HCT116 (cell line): Measurements from ENCODE around the gene SLC12A1. TPM values are rescaled to one million over a fixed set of nuclear protein-coding genes. Genes with fewer than 3 reads are reported as not detected.

Source experiments
- ATAC-seq: fragments of 200-7000 bp; cut with Tn5 transposase; 2 replicates; pipeline ENCODE4 v1.9.1; 2020; ENCODE audit warnings: mild to moderate bottlenecking, moderate library complexity
- BruUV-seq: library from RNA; stranded (reverse); fragments of 400-500 nt; replicated peaks from 2 replicates; lab custom pipeline; 2021; lab: Mats Ljungman, UMichigan
- CTCF ChIA-PET: fragments of 300-600 bp; sonication (Branson Sonifier 250); formaldehyde crosslinking; loops from one replicate; lab custom pipeline; 2021; ENCODE audit warnings: antibody characterized with exemption; lab: Charles Lee
- POLR2A ChIA-PET: fragments of 300-600, 350-600 bp; sonication (Branson Sonifier 250); formaldehyde crosslinking; loops from one replicate; lab custom pipeline; 2021; ENCODE audit warnings: antibody characterized with exemption; lab: Charles Lee
- RAD21 ChIA-PET, 2 experiments: fragments of 300-600 bp; sonication (Branson Sonifier 250); formaldehyde crosslinking; loops; one replicate each; lab custom pipeline; 2023; ENCODE audit warnings: low total read pairs in 2 of 2; ENCODE audit not compliant: uncharacterized antibody in 2 of 2, unreplicated experiment in 2 of 2, low non-redundant PET in 1 of 2; lab: Charles Lee
- DNase-seq: peaks from one replicate; pipeline ENCODE4 v3.0.0-alpha.2; 2010; ENCODE audit warnings: low read depth, low spot score
- H2AFZ ChIP-seq: fragments of 200-600 bp; shearing (Covaris generic), sonication (generic); 2 replicates; pipeline ENCODE4 v1.6.1; 2017; ENCODE audit warnings: low read depth, mixed run types, mixed read lengths, antibody characterized with exemption, low read length; ENCODE audit not compliant: poor library complexity, severe bottlenecking
- H3K27ac ChIP-seq: 2 replicates; pipeline ENCODE4 v1.5.1; 2012; ENCODE audit warnings: low read depth, low read length
- H3K27me3 ChIP-seq: fragments of 200-600 bp; sonication (generic); 2 replicates; pipeline ENCODE4 v1.6.1; 2016; ENCODE audit warnings: mixed run types, low read length, mixed read lengths; ENCODE audit not compliant: insufficient read depth
- H3K36me3 ChIP-seq, 2 experiments: fragments of 200-500 bp in 1 of 2; fragments of 200-600 bp in 1 of 2; sonication (Bioruptor generic) in 1 of 2; sonication (generic) in 1 of 2; 2 replicates each; pipeline versions ENCODE4 v1.5.1 to v1.6.1; 2014 to 2016; ENCODE audit warnings: low read length in 2 of 2, inconsistent platforms in 1 of 2, mixed read lengths in 1 of 2, mixed run types in 1 of 2; ENCODE audit not compliant: insufficient read depth in 2 of 2, control insufficient read depth in 1 of 2
- H3K4me1 ChIP-seq, 2 experiments: fragments of 200-600 bp in 1 of 2; sonication (generic) in 1 of 2; 2 replicates each; pipeline versions ENCODE4 v1.5.1 to v1.6.1; 2012 to 2017; ENCODE audit warnings: low read length in 2 of 2, inconsistent platforms in 1 of 2, mild to moderate bottlenecking in 1 of 2, mixed read lengths in 1 of 2, mixed run types in 1 of 2, moderate library complexity in 1 of 2; ENCODE audit not compliant: insufficient read depth in 2 of 2, control insufficient read depth in 1 of 2
- H3K4me2 ChIP-seq: fragments of 200-600 bp; sonication (generic); 2 replicates; pipeline ENCODE4 v1.6.1; 2017; ENCODE audit warnings: mixed run types, low read length, mixed read lengths
- H3K4me3 ChIP-seq, 2 experiments: fragments of 200-600 bp in 1 of 2; sonication (generic) in 1 of 2; replicated peaks in 1 of 2; 2 replicates each; pipeline ENCODE4 v1.5.1; 2011 to 2016; ENCODE audit warnings: low read length in 2 of 2, control low read depth in 1 of 2, low read depth in 1 of 2, mild to moderate bottlenecking in 1 of 2, mixed read lengths in 1 of 2, mixed run types in 1 of 2
- H3K79me2 ChIP-seq: fragments of 200-600 bp; sonication (generic); 2 replicates; pipeline ENCODE4 v1.6.1; 2017; ENCODE audit warnings: mild to moderate bottlenecking, mixed run types, low read length, moderate library complexity, mixed read lengths; ENCODE audit not compliant: insufficient read depth
- H3K9ac ChIP-seq: fragments of 200-600 bp; sonication (generic); 2 replicates; pipeline ENCODE4 v1.6.1; 2016; ENCODE audit warnings: low read length, mixed read lengths
- H3K9me2 ChIP-seq: fragments of 200-600 bp; sonication (generic), shearing (Covaris generic); 2 replicates; pipeline ENCODE4 v1.6.1; 2017; ENCODE audit warnings: mixed run types, mild to moderate bottlenecking, moderate library complexity; ENCODE audit not compliant: insufficient read depth
- H3K9me3 ChIP-seq, 2 experiments: fragments of 200-500 bp in 1 of 2; fragments of 200-600 bp in 1 of 2; sonication (Bioruptor generic) in 1 of 2; sonication (generic) in 1 of 2; 2 replicates each; pipeline ENCODE4 v1.6.1; 2014 to 2017; ENCODE audit warnings: low read length in 2 of 2, mixed read lengths in 2 of 2, inconsistent platforms in 1 of 2, low read depth in 1 of 2, mild to moderate bottlenecking in 1 of 2, mixed run types in 1 of 2, moderate library complexity in 1 of 2; ENCODE audit not compliant: control insufficient read depth in 1 of 2, insufficient read depth in 1 of 2
- H4K20me1 ChIP-seq: fragments of 200-600 bp; sonication (generic), shearing (Covaris generic); 2 replicates; pipeline ENCODE4 v1.6.1; 2017; ENCODE audit warnings: mixed run types, mild to moderate bottlenecking, moderate library complexity; ENCODE audit not compliant: insufficient read depth
- CBX3 ChIP-seq: IDR thresholded peaks from 2 replicates; pipeline ENCODE4 v1.6.1; 2012; ENCODE audit warnings: low read depth
- CEBPB ChIP-seq: IDR thresholded peaks from 2 replicates; pipeline ENCODE4 v1.6.1; 2012; ENCODE audit warnings: low read depth
- EZH2 ChIP-seq: fragments of 200-600 bp; sonication (generic); IDR thresholded peaks from 2 replicates; pipeline ENCODE4 v1.6.1; 2017; ENCODE audit warnings: antibody characterized with exemption, mixed run types
- MAX ChIP-seq: IDR thresholded peaks from 2 replicates; pipeline ENCODE4 v1.6.1; 2012
- POLR2A ChIP-seq: IDR thresholded peaks from 2 replicates; pipeline ENCODE4 v1.7.0; 2011; ENCODE audit warnings: borderline replicate concordance; ENCODE audit not compliant: insufficient read depth, insufficient read length; ENCODE audit errors: extremely low read depth
- RAD21 ChIP-seq: IDR thresholded peaks from 2 replicates; pipeline ENCODE4 v1.6.1; 2012; ENCODE audit warnings: low read depth, mild to moderate bottlenecking
- REST ChIP-seq: IDR thresholded peaks from 2 replicates; pipeline ENCODE4 v1.6.1; 2012; ENCODE audit warnings: low read depth
- SIN3A ChIP-seq: IDR thresholded peaks from 2 replicates; pipeline ENCODE4 v1.6.1; 2012; ENCODE audit warnings: low read depth
- SP1 ChIP-seq: IDR thresholded peaks from 2 replicates; pipeline ENCODE4 v1.6.1; 2012; ENCODE audit warnings: low read depth
- TCF7L2 ChIP-seq: IDR thresholded peaks from 2 replicates; pipeline ENCODE4 v1.7.0; 2011; ENCODE audit warnings: borderline replicate concordance, inconsistent platforms; ENCODE audit not compliant: insufficient read depth, insufficient read length; ENCODE audit errors: extremely low read depth
- YY1 ChIP-seq: IDR thresholded peaks from 2 replicates; pipeline ENCODE4 v1.6.1; 2011; ENCODE audit warnings: low read length, low read depth, moderate library complexity, mild to moderate bottlenecking; ENCODE audit not compliant: insufficient replicate concordance; ENCODE audit errors: extremely low read depth
- ZBTB33 ChIP-seq: IDR thresholded peaks from 2 replicates; pipeline ENCODE4 v1.6.1; 2011; ENCODE audit warnings: mild to moderate bottlenecking, low read length, moderate library complexity; ENCODE audit not compliant: insufficient replicate concordance; ENCODE audit errors: extremely low read depth
- ZFX ChIP-seq: fragments of 450-650 bp; IDR thresholded peaks from 2 replicates; pipeline ENCODE4 v1.6.1; 2017
- ZNF274 ChIP-seq: fragments of 200-500 bp; sonication (Bioruptor generic); IDR thresholded peaks from 2 replicates; pipeline ENCODE4 v1.6.1; 2014; ENCODE audit warnings: mild to moderate bottlenecking, low read depth, low read length, inconsistent platforms
- intact Hi-C: fragments of 100-400 bp; cut with micrococcal nuclease; formaldehyde crosslinking; loops from 2 replicates; pipeline ENCODE4 v1.10.0; 2022
- total RNA-seq: library from RNA; stranded (reverse); gene quantifications from one replicate; pipeline ENCODE4 v1.2.1, GENCODE V29; 2021; ENCODE audit not compliant: unreplicated experiment

SLC12A1 gene
- total RNA-seq, 1 experiment from 2014 or later: not detected

- no peaks in the 10 kb centered on the region for H3K9me2 ChIP-seq
- no peak for DNase-seq
- no peaks in the 10 kb centered on the region for H3K36me3 ChIP-seq
- no peaks in the 10 kb centered on the region; the same call in 1 of the 2 replicates for H3K27me3 ChIP-seq
- H3K27ac ChIP-seq: no peak overlapping the region
- no peak overlapping the region for H2AFZ ChIP-seq
- no peak overlapping the region for H3K4me2 ChIP-seq
- H3K4me1 ChIP-seq: no peaks in the 10 kb centered on the region
- no peak overlapping the region for H3K9ac ChIP-seq
- no peak for TF ChIP-seq RAD21
- TF ChIP-seq, all 23 proteins: peak for 0
- no peaks in the 10 kb centered on the region for H3K9me3 ChIP-seq
- ATAC-seq: no peak
- H4K20me1 ChIP-seq: no peaks in the 10 kb centered on the region
- ChIA-PET POLR2A (no interaction called here), RAD21 (no interaction called here), CTCF (no interaction called here)
- intact Hi-C loops: no loop called here
- H3K4me3 ChIP-seq: no peak overlapping the region
- no peaks in the 10 kb centered on the region for H3K79me2 ChIP-seq
- BruUV-seq: no TSS peak
Measured at GRCh38 chr15:48170981-48171380, 35.1 kb upstream of the SLC12A1 start.

GRCh38 chr15:48175126-48175525, 31.0 kb upstream of the SLC12A1 start:
- BruUV-seq: no TSS peak
- Histone ChIP-seq H3K4me2 (no peak overlapping the region), H3K79me2 (no peaks in the 10 kb centered on the region)
- no peak for TF ChIP-seq YY1
- TF ChIP-seq MAX: no peak
- TF ChIP-seq SIN3A: no peak
- TF ChIP-seq ZNF274: no peak
- no peak for TF ChIP-seq POLR2A
- TF ChIP-seq REST: no peak
- no peak for TF ChIP-seq CBX3
- TF ChIP-seq ZBTB33: no peak
- TF ChIP-seq TCF7L2: no peak
- no peak for TF ChIP-seq SP1
- TF ChIP-seq CEBPB: no peak
- TF ChIP-seq EZH2: no peak
- TF ChIP-seq ZFX: no peak

More at GRCh38 chr15:48175126-48175525, 31.0 kb upstream of the SLC12A1 start:
- no peak overlapping the region for H3K27ac ChIP-seq
- ChIA-PET POLR2A (no interaction called here), RAD21 (no interaction called here), CTCF (no interaction called here)
- H3K9me3 ChIP-seq: no peaks in the 10 kb centered on the region
- H3K4me1 ChIP-seq: no peaks in the 10 kb centered on the region
- H2AFZ ChIP-seq: no peak overlapping the region
- no peaks in the 10 kb centered on the region for H3K9me2 ChIP-seq
- H3K27me3 ChIP-seq: no peaks in the 10 kb centered on the region
- no peaks in the 10 kb centered on the region for H3K36me3 ChIP-seq
- H3K4me3 ChIP-seq: no peak overlapping the region
- ATAC-seq (no peak), DNase-seq (no peak)
- H4K20me1 ChIP-seq: no peaks in the 10 kb centered on the region
- intact Hi-C loops: no loop called here
- no peak overlapping the region for H3K9ac ChIP-seq
